GM11168 (cell line): ENCODE data around the gene GET4.
"Not testable (repeated sequence)": the region's sequence is repeated elsewhere in the genome, so short reads cannot be mapped to it uniquely, and the experiment has no call there.

Source experiments
- in situ Hi-C: fragments of 300-500 bp; cut with MboI; formaldehyde crosslinking; loops from one replicate; pipeline ENCODE4 v1.12.0; 2022; ENCODE audit warnings: low sequenced_read_pairs; ENCODE audit not compliant: unreplicated experiment

Gene GET4

DNA sequence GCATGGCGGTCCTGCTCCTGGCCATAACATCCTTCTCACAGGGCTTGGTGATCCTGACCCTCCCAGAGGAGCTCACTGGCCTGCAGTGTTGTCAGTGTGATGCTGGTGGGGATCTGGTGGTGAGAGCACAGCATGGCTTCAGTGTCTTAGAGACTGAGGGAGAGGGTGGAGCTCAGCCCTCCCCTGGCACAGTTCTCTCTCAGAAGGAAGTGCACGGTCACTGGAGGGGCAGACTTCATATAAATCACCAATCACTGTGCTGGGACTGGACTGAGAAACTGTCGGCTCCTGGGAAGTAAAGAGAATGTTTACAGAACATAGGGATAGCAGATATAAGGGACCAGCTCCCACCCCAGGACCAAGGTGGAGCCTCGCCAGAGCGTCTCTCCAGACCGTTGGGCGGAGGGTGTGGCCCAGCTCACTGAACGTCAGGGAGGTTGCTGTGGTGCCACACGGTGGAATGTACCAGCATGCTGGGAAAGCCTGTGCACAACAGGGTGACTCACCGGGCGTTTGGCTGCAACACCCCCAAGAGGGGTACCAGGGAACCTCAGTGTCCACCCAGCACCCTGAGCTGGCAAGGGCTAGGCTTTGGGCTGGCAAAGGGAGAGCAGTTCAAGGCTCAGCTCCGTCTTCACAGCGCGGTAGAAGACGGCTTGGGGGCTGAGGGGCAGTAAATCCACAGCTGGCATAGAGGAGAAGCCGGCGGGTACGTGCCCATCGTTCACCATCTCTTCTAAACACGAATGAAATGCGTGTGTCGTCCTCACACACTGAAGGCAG is 8.8 kb upstream of the GET4 start:
- in situ Hi-C loops: loop anchor here (5.0 kb wide), 1 partner anchor 75 kb away; no protein-coding TSS in a partner anchor

DNA sequence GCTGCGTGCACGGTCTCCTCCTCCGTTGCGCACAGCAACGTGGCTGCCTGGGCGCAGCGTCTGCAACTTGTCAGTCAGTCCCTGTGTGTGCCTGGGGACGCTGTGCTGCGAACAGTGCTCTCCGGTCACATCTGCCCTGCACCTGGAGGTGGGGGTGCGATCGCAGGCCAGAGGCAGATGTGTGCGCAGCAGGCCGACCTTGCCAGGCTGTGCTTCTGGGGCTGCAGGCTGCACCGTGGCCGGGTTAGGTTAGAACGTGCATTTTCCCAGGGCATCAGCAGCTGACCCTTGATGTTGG is 8.2 kb upstream of the GET4 start:
- in situ Hi-C loops: loop anchor here (5.0 kb wide), 1 partner anchor 76 kb away; no protein-coding TSS in a partner anchor

DNA sequence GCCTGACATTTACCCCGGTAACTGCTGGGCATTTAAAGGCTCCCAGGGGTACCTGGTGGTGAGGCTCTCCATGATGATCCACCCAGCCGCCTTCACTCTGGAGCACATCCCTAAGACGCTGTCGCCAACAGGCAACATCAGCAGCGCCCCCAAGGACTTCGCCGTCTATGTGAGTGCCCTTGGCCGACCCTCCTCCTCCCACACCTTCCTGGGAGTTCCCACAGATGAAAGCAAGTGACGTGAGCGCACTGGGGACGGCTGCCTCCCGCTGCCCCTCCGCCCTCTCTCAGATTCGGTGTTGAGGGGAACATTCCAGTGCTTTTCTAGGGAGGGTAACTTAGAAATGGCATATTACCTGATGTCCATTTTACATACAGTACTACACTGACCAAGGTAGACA is 7.0 kb upstream of the GET4 start:
- in situ Hi-C loops: loop anchor here (5.0 kb wide), 1 partner anchor 77 kb away; no protein-coding TSS in a partner anchor

DNA sequence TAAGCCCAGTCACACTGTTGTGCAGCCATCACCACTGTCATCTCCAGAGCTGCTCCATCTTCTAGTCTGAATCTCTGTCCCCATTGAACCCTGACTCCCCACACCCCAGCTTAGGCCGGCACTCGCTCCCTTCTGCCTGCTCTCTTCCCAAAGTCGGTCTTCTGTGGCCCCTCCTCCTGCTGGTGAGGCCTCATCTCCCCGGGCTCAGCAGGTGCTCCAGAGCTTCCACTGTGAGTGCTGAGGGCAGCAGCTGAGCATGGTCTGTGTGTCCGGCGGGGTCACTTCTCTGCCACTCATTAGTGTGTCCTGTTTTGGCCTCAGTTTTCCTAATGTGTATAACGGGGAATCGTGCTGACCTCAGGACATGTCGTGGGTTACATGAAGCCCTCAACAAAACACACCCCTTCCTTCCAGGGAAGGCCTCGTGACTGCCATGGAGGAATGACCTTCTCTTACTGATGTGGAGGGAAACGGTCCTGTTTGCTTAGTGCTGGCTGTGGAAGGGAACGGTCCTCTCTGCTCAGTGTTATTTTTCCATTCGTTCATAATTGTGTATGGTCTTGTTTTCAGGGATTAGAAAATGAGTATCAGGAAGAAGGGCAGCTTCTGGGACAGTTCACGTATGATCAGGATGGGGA is 4.3 kb upstream of the GET4 start:
- in situ Hi-C loops: no loop called here

DNA sequence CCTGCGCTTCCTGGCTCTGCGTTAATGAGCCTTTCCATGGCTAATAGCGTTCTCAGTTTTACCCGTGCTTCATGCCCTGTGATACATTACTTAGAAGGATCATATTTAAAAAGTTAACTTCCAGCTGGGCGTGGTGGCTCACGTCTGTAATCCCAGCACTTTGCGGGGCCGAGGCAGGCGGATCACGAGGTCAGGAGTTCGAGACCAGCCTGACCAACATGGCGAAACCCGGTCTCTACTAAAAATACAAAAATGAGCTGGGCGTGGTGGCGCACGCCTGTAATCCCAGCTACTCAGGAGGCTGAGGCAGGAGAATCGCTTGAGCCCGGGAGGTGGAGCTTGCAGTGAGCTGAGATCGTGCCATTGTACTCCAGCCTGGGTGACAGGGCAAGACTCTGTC is 3.7 kb upstream of the GET4 start:
- in situ Hi-C loops: not testable (repeated sequence)

GRCh38 chr7:873367-874002 is 2.9 kb upstream of the GET4 start:
- in situ Hi-C loops: no loop called here

DNA sequence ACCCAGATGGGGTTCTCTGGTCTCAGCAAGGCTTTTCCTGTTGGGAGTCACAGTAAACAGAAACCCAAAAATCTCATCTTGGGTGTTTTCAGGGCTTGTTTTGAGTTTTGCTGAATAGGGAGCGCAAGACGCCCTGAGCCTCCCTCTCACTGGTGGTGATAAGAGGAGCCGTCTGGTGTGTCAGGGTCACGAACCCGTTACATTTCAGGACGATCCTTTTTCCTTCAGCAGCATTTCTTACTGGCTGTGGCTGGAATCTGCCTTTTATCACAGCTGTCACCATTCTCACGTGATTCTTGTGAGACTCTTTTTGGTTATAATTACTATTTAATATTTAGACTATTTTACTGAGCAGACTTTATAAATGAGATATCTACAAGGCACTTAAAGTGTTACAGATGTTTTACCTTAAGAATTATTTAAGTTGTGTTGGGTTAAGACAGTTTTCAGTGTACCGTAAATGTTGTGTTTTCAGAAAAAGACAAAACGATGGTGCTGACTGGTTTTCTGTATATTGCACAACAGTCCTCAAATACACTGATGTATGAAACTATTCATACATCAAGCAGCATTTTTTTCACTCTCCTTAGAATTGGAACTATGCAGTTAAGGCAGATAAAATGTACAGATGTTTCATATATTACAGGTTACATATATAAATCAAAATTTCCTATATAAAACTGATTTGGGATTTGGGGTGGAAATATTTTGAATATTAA is 2.2 kb upstream of the GET4 start:
- in situ Hi-C loops: no loop called here

DNA sequence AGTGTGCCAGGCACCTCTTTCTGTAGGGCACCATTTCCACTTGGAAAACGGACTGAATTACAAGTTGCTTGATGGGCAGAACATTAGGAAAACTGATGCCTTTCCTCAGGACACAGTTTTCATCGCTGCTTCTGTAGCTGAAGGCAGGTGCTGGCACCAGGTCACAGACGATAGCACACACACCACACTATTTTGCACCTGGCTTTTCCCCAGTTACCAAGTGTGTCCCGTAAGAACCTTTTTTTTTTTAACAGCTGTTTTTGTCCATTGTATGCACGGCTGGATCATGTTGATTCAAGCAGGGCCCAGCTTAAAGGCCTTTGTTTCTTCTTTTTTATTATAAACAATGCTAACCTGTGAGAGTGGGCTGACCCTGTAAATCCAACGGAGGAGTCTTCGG is 1.3 kb upstream of the GET4 start:
- in situ Hi-C loops: no loop called here

DNA sequence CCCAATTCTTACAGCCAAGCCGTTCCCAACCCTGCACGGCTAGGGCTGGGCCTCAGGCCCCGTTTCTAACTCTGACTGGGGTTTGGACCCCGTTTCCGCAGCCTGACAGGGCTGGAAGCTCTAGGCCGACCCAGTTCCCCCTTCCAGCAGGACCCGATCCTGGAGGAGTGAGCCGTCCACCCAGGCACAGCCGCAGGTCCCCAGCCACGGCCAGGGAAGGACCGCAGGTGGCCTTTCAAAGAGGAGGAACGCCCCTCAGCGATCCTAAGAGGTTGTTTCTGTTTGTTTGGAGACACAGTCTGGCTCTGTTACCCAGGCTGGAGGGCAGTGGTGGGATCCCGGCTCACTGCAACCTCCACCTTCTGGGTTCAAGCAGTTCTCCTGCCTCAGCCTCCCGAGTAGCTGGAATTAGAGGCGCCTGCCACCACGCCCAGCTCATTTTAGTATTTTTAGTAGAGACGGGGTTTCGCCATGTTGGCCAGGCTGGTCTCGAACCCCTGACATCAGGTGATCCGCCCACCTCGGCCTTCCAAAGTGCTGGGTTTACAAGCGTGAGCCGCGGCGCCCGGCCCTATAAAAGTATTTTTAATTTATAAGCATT is 778 bp upstream of the GET4 start:
- in situ Hi-C loops: no loop called here

- in situ Hi-C loops: no loop called here
Observed at GRCh38 chr7:876972-877311, 588 bp downstream of the GET4 start.

GRCh38 chr7:877312-878232 is 1.2 kb downstream of the GET4 start:
- in situ Hi-C loops: no loop called here

GRCh38 chr7:879093-879492 is 2.7 kb downstream of the GET4 start:
- in situ Hi-C loops: no loop called here

DNA sequence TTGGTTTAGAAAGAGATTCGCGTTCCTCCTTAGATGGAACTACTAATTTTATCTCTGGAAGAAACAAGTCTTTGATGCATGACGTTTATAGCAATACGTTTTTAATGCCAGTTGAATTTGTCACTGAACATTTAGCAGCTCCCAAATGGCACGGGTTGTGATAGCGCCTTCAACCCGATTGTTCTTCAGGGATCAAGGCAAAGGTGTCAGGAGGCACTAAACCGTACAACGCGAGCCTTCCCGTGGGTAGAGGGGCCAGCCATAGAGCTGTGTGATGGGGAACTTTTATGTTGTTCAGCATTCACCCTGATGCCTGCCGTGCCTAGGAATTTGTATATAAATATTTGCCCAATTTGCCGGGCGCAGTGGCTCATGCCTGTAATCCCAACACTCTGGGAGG is 3.4 kb downstream of the GET4 start:
- in situ Hi-C loops: no loop called here

DNA sequence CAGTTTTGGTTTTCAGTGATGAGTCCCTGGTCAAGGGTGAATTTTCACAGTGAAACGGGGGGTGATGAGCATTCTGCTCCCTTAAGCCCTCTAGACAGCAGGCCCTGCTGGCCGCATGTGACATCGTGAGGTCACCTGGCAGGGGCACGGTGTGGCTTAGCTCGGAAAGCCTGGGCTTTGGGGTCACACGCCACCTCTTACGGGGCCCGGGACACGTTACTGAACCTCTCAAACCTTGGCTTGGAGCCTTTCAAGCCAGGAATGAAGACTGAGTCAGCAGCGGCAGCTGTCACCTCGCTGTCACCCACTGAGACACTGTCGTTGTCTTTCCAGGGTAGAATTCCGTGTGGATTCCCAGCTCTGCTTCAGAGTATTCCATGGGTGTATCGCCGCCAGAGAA is 4.1 kb downstream of the GET4 start:
- in situ Hi-C loops: no loop called here

DNA sequence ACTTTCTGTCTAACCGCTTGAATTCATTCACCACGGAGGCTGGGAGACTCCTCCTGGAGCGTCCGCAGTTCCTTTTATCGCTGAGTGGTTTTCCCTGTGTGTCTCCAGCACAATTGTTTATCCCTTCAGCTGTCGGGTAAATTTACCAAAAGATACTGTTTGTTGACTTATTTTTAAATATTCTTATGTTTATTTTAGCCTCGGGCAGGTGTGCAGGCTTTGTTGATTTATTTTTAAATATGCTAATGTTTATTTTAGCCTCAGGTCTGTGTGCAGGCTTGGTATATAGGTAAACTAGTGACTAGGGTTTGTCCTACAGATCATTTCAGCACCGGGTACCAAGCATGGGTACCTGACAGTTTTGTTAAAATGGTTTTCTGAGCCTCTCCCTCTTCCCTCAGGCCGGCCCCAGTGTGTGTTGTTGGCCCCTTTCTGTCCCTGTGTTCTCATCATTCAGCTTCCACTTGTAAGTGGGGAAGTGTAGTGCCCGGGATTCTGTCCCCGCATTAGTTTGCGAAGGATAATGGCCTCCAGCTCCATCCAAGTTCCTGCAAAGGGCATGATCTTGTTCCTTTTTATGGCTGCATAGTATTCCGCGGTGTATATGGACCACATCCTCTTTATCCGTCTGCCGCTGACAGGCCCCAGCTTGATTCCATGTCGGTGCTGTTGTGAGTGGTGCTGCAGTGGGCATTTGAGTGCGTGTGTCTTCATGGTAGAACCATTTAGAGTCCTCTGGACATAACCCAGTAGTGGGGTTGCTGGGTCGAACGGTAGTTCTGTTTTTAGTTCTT is 5.3 kb downstream of the GET4 start:
- in situ Hi-C loops: no loop called here

- in situ Hi-C loops: no loop called here
Observed at GRCh38 chr7:882336-883035, 6.1 kb downstream of the GET4 start.

- in situ Hi-C loops: no loop called here
Observed at GRCh38 chr7:883055-884021, 7.0 kb downstream of the GET4 start.
